ENCODE results near the gene FAM171A1.
"Not testable (repeated sequence)": the region's sequence is repeated elsewhere in the genome, so short reads cannot be mapped to it uniquely, and the experiment has no call there.

Gene FAM171A1

GRCh38 chr10:15395935-15396334 is 24.8 kb upstream of the FAM171A1 start:
- no peak overlapping the region for H3K4me3 ChIP-seq (ENCODE audit: low read depth in 1 of 2, low read length in 2 of 2)

GRCh38 chr10:15393139-15393825 is 22.2 kb upstream of the FAM171A1 start:
- H3K27me3 ChIP-seq (ENCODE audit: low read depth, low read length), result no peaks in the 10 kb centered on the region
- no peaks in the 10 kb centered on the region for H3K9me3 ChIP-seq (ENCODE audit: control insufficient read depth in 1 of 2, low read length in 2 of 2)
- no peaks in the 10 kb centered on the region for H3K4me1 ChIP-seq (ENCODE audit: control insufficient read depth in 1 of 2, insufficient read depth in 2 of 2, low read length in 2 of 2)
- H3K27ac ChIP-seq (ENCODE audit: low read length), result no peak overlapping the region
- H3K36me3 ChIP-seq (ENCODE audit: control insufficient read depth in 1 of 2, insufficient read depth in 2 of 2, low read length in 2 of 2), result no peaks in the 10 kb centered on the region
- no peak overlapping the region for H3K4me3 ChIP-seq (ENCODE audit: low read depth in 1 of 2, low read length in 2 of 2)

More at GRCh38 chr10:15395935-15396334, 24.8 kb upstream of the FAM171A1 start:
- no peaks in the 10 kb centered on the region for H3K36me3 ChIP-seq (ENCODE audit: control insufficient read depth in 1 of 2, insufficient read depth in 2 of 2, low read length in 2 of 2)
- H3K27me3 ChIP-seq (ENCODE audit: low read depth, low read length), result no peaks in the 10 kb centered on the region
- no peaks in the 10 kb centered on the region for H3K9me3 ChIP-seq (ENCODE audit: control insufficient read depth in 1 of 2, low read length in 2 of 2)
- no peaks in the 10 kb centered on the region for H3K4me1 ChIP-seq (ENCODE audit: control insufficient read depth in 1 of 2, insufficient read depth in 2 of 2, low read length in 2 of 2)
- H3K27ac ChIP-seq (ENCODE audit: low read length), result no peak overlapping the region

- Histone ChIP-seq H3K27ac (ENCODE audit: low read length) (no peak overlapping the region), H3K27me3 (ENCODE audit: low read depth, low read length) (no peaks in the 10 kb centered on the region), H3K4me1 (ENCODE audit: control insufficient read depth in 1 of 2, insufficient read depth in 2 of 2, low read length in 2 of 2) (no peaks in the 10 kb centered on the region), H3K36me3 (ENCODE audit: control insufficient read depth in 1 of 2, insufficient read depth in 2 of 2, low read length in 2 of 2) (no peaks in the 10 kb centered on the region), H3K4me3 (ENCODE audit: low read depth in 1 of 2, low read length in 2 of 2) (no peak overlapping the region), H3K9me3 (ENCODE audit: control insufficient read depth in 1 of 2, low read length in 2 of 2) (no peaks in the 10 kb centered on the region)
These were observed 20.4 kb upstream of the FAM171A1 start for GRCh38 chr10:15391491-15391890.

GRCh38 chr10:15388172-15388571 is 17.1 kb upstream of the FAM171A1 start:
- not testable (repeated sequence) for H3K36me3 ChIP-seq (ENCODE audit: control insufficient read depth in 1 of 2, insufficient read depth in 2 of 2, low read length in 2 of 2); H3K4me1 ChIP-seq (ENCODE audit: control insufficient read depth in 1 of 2, insufficient read depth in 2 of 2, low read length in 2 of 2); H3K27me3 ChIP-seq (ENCODE audit: low read depth, low read length); H3K4me3 ChIP-seq (ENCODE audit: low read depth in 1 of 2, low read length in 2 of 2); H3K9me3 ChIP-seq (ENCODE audit: control insufficient read depth in 1 of 2, low read length in 2 of 2); H3K27ac ChIP-seq (ENCODE audit: low read length)

- Histone ChIP-seq H3K27me3 (ENCODE audit: low read depth, low read length) (no peaks in the 10 kb centered on the region), H3K36me3 (ENCODE audit: control insufficient read depth in 1 of 2, insufficient read depth in 2 of 2, low read length in 2 of 2) (no peaks in the 10 kb centered on the region), H3K4me3 (ENCODE audit: low read depth in 1 of 2, low read length in 2 of 2) (no peak overlapping the region), H3K9me3 (ENCODE audit: control insufficient read depth in 1 of 2, low read length in 2 of 2) (no peaks in the 10 kb centered on the region), H3K4me1 (ENCODE audit: control insufficient read depth in 1 of 2, insufficient read depth in 2 of 2, low read length in 2 of 2) (no peaks in the 10 kb centered on the region), H3K27ac (ENCODE audit: low read length) (no peak overlapping the region)
These were observed 15.9 kb upstream of the FAM171A1 start for GRCh38 chr10:15387021-15387420.

- H3K4me1 ChIP-seq (ENCODE audit: control insufficient read depth in 1 of 2, insufficient read depth in 2 of 2, low read length in 2 of 2), result no peaks in the 10 kb centered on the region
- H3K36me3 ChIP-seq (ENCODE audit: control insufficient read depth in 1 of 2, insufficient read depth in 2 of 2, low read length in 2 of 2), result no peaks in the 10 kb centered on the region
- no peaks in the 10 kb centered on the region for H3K27me3 ChIP-seq (ENCODE audit: low read depth, low read length)
- no peak overlapping the region for H3K27ac ChIP-seq (ENCODE audit: low read length)
- H3K9me3 ChIP-seq (ENCODE audit: control insufficient read depth in 1 of 2, low read length in 2 of 2), result no peaks in the 10 kb centered on the region
- H3K4me3 ChIP-seq (ENCODE audit: low read depth in 1 of 2, low read length in 2 of 2), result no peak overlapping the region
These were observed 14.7 kb upstream of the FAM171A1 start for GRCh38 chr10:15385552-15386455.

- Histone ChIP-seq H3K27me3 (ENCODE audit: low read depth, low read length) (no peaks in the 10 kb centered on the region), H3K4me1 (ENCODE audit: control insufficient read depth in 1 of 2, insufficient read depth in 2 of 2, low read length in 2 of 2) (no peaks in the 10 kb centered on the region), H3K9me3 (ENCODE audit: control insufficient read depth in 1 of 2, low read length in 2 of 2) (no peaks in the 10 kb centered on the region), H3K4me3 (ENCODE audit: low read depth in 1 of 2, low read length in 2 of 2) (no peak overlapping the region), H3K27ac (ENCODE audit: low read length) (no peak overlapping the region), H3K36me3 (ENCODE audit: control insufficient read depth in 1 of 2, insufficient read depth in 2 of 2, low read length in 2 of 2) (no peaks in the 10 kb centered on the region)
These were observed 10.3 kb upstream of the FAM171A1 start for GRCh38 chr10:15381420-15381819.

- H3K9me3 ChIP-seq (ENCODE audit: control insufficient read depth in 1 of 2, low read length in 2 of 2), result no peaks in the 10 kb centered on the region
- H3K4me1 ChIP-seq (ENCODE audit: control insufficient read depth in 1 of 2, insufficient read depth in 2 of 2, low read length in 2 of 2), result no peaks in the 10 kb centered on the region
These were observed 8.0 kb upstream of the FAM171A1 start for GRCh38 chr10:15379078-15379477.

GRCh38 chr10:15378569-15378968 is 7.5 kb upstream of the FAM171A1 start:
- Histone ChIP-seq H3K9me3 (ENCODE audit: control insufficient read depth in 1 of 2, low read length in 2 of 2) (no peaks in the 10 kb centered on the region), H3K4me1 (ENCODE audit: control insufficient read depth in 1 of 2, insufficient read depth in 2 of 2, low read length in 2 of 2) (no peaks in the 10 kb centered on the region), H3K36me3 (ENCODE audit: control insufficient read depth in 1 of 2, insufficient read depth in 2 of 2, low read length in 2 of 2) (no peaks in the 10 kb centered on the region), H3K27ac (ENCODE audit: low read length) (no peak overlapping the region), H3K4me3 (ENCODE audit: low read depth in 1 of 2, low read length in 2 of 2) (no peak overlapping the region), H3K27me3 (ENCODE audit: low read depth, low read length) (no peaks in the 10 kb centered on the region)

More at GRCh38 chr10:15379078-15379477, 8.0 kb upstream of the FAM171A1 start:
- no peaks in the 10 kb centered on the region for H3K27me3 ChIP-seq (ENCODE audit: low read depth, low read length)
- H3K4me3 ChIP-seq (ENCODE audit: low read depth in 1 of 2, low read length in 2 of 2), result no peak overlapping the region
- no peak overlapping the region for H3K27ac ChIP-seq (ENCODE audit: low read length)
- no peaks in the 10 kb centered on the region for H3K36me3 ChIP-seq (ENCODE audit: control insufficient read depth in 1 of 2, insufficient read depth in 2 of 2, low read length in 2 of 2)

GRCh38 chr10:15374566-15374965 is 3.5 kb upstream of the FAM171A1 start:
- Histone ChIP-seq H3K9me3 (ENCODE audit: control insufficient read depth in 1 of 2, low read length in 2 of 2) (no peaks in the 10 kb centered on the region), H3K27me3 (ENCODE audit: low read depth, low read length) (no peaks in the 10 kb centered on the region), H3K27ac (ENCODE audit: low read length) (no peak overlapping the region), H3K4me3 (ENCODE audit: low read depth in 1 of 2, low read length in 2 of 2) (no peak overlapping the region), H3K4me1 (ENCODE audit: control insufficient read depth in 1 of 2, insufficient read depth in 2 of 2, low read length in 2 of 2) (peaks cover 0 to 5% of the 10 kb centered on the region in 2 donors), H3K36me3 (ENCODE audit: control insufficient read depth in 1 of 2, insufficient read depth in 2 of 2, low read length in 2 of 2) (no peaks in the 10 kb centered on the region)

GRCh38 chr10:15374156-15374555 is 3.1 kb upstream of the FAM171A1 start:
- Histone ChIP-seq H3K27ac (ENCODE audit: low read length) (no peak overlapping the region), H3K36me3 (ENCODE audit: control insufficient read depth in 1 of 2, insufficient read depth in 2 of 2, low read length in 2 of 2) (no peaks in the 10 kb centered on the region), H3K27me3 (ENCODE audit: low read depth, low read length) (no peaks in the 10 kb centered on the region), H3K4me3 (ENCODE audit: low read depth in 1 of 2, low read length in 2 of 2) (no peak overlapping the region), H3K4me1 (ENCODE audit: control insufficient read depth in 1 of 2, insufficient read depth in 2 of 2, low read length in 2 of 2) (peaks cover 0 to 5% of the 10 kb centered on the region in 2 donors), H3K9me3 (ENCODE audit: control insufficient read depth in 1 of 2, low read length in 2 of 2) (no peaks in the 10 kb centered on the region)

Data from muscle layer of duodenum (tissue), 2 donors.